Stomach (tissue), 9 donors: Measurements from ENCODE around the gene RBM14. TPM values are rescaled to one million over a fixed set of nuclear protein-coding genes. Genes with fewer than 3 reads are reported as not detected.

ENCODE experiments used
- DNase-seq, 2 donors: peaks; one replicate each; pipeline versions ENCODE4 v3.0.0 to v3.0.0-alpha.2; 2013 to 2019
- H3K27ac ChIP-seq, 5 donors: fragments of 200-600 bp in 4 of 5; sonication (generic) in 4 of 5; one replicate each; pipeline ENCODE4 v1.5.1; 2013 to 2019; ENCODE audit warnings: mild to moderate bottlenecking in 1 of 5, moderate library complexity in 1 of 5
- H3K27me3 ChIP-seq, 3 donors: fragments of 200-600 bp; sonication (generic); one replicate each; pipeline ENCODE4 v1.5.1; 2017 to 2019; ENCODE audit warnings: mixed run types in 1 of 3
- H3K36me3 ChIP-seq, 4 donors: fragments of 200-600 bp; sonication (generic); 1 replicate in 3 of 4; 2 replicates in 1 of 4; pipeline ENCODE4 v1.5.1; 2016 to 2019
- H3K4me1 ChIP-seq, 4 donors: fragments of 200-600 bp; sonication (generic); one replicate each; pipeline ENCODE4 v1.5.1; 2016 to 2019
- H3K4me3 ChIP-seq, 4 donors: fragments of 200-600 bp; sonication (generic) in 3 of 4; one replicate each; pipeline ENCODE4 v1.5.1; 2016 to 2019; ENCODE audit warnings: mild to moderate bottlenecking in 1 of 4
- H3K9me3 ChIP-seq, 4 donors: fragments of 200-600 bp; sonication (generic); one replicate each; pipeline ENCODE4 v1.5.1; 2016 to 2019
- EP300 ChIP-seq: sonication (generic); formaldehyde crosslinking; IDR thresholded peaks from one replicate; pipeline ENCODE4 v1.6.1; 2017; ENCODE audit warnings: antibody characterized with exemption
- POLR2A ChIP-seq, 4 donors: fragments of 450-650 bp; IDR thresholded peaks; one replicate each; pipeline ENCODE4 v1.6.1; 2016; ENCODE audit warnings: antibody characterized with exemption in 4 of 4, control low read depth in 2 of 4, mild to moderate bottlenecking in 1 of 4, moderate library complexity in 1 of 4
- POLR2AphosphoS5 ChIP-seq, 3 donors: sonication (generic); formaldehyde crosslinking; IDR thresholded peaks; one replicate each; pipeline ENCODE4 v1.6.1; 2016; ENCODE audit warnings: antibody characterized with exemption in 3 of 3
- WGBS, 5 donors: extraction: QIAGEN DNeasy Blood & Tissue Kit in 3 of 5; methylation state at CpG; one replicate each; pipeline versions ENCODE4 v1.1.5 to v1.1.7; 2013 to 2018; 5-methylcytosine and 5-hydroxymethylcytosine counted together
- intact Hi-C: fragments of 100-400 bp; cut with DNase I; formaldehyde crosslinking; loops from one replicate; pipeline ENCODE4 v1.15.1; 2023; ENCODE audit warnings: low total_unique reads
- polyA plus RNA-seq, 3 donors: library from polyadenylated mRNA; stranded (reverse); fragments of 200-250 nt; gene quantifications; one replicate each; pipeline ENCODE4 v1.2.3, GENCODE V29; 2013
- total RNA-seq, 5 donors: library from RNA; depleted of rRNA; stranded (reverse); fragments of >200 nt; gene quantifications; one replicate each; pipeline versions ENCODE4 v1.1.0 to v1.2.3, GENCODE V29; 2014 to 2016
- TF ChIP-seq, protein P1 (sequence below), 7 experiments: fragments of 450-650 bp in 4 of 7; fragments of 200-600 bp in 3 of 7; sonication (generic) in 3 of 7; IDR thresholded peaks; one replicate each; pipeline ENCODE4 v1.5.1; 2016 to 2019; ENCODE audit warnings: antibody characterized with exemption in 7 of 7, control low read depth in 2 of 7, mild to moderate bottlenecking in 1 of 7
- donor health status: healthy with polysubstance abuse.
- donor health status: Bipolar disorder and iron deficiency.
- donor health status: healthy.

The RBM14 gene
- total and polyA plus RNA-seq, 8 donors = 9.9 to 233 (median 34.0) TPM

DNA sequence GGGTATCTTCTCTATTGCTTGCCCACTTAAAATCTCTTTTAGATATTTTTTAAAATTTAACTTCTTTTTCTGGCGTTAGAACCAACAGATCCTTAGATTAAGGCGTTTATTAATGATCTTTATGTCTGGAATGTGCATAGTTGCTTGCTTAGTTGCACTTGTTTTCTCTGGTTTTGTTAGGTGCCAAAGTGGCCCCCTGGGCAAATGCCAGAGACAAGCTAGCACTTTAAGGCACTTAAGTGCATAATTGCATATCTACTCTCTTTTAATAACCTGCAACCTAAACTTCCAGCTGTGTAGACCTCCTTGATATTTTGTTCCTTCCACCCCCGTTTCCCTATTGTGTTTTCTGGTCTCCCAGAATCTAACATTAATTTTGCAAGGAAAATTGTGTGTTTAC is 25.4 kb downstream of the RBM14 start:
- peak overlapping the region; percentile 19 to 83 (median 78) for H3K4me3 ChIP-seq
- H3K27me3 ChIP-seq = no peaks in the 10 kb centered on the region
- TF ChIP-seq, protein P1, sequence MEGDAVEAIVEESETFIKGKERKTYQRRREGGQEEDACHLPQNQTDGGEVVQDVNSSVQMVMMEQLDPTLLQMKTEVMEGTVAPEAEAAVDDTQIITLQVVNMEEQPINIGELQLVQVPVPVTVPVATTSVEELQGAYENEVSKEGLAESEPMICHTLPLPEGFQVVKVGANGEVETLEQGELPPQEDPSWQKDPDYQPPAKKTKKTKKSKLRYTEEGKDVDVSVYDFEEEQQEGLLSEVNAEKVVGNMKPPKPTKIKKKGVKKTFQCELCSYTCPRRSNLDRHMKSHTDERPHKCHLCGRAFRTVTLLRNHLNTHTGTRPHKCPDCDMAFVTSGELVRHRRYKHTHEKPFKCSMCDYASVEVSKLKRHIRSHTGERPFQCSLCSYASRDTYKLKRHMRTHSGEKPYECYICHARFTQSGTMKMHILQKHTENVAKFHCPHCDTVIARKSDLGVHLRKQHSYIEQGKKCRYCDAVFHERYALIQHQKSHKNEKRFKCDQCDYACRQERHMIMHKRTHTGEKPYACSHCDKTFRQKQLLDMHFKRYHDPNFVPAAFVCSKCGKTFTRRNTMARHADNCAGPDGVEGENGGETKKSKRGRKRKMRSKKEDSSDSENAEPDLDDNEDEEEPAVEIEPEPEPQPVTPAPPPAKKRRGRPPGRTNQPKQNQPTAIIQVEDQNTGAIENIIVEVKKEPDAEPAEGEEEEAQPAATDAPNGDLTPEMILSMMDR (IDR thresholded peaks at IDR 0.05) = no peak
- TF ChIP-seq POLR2A (IDR thresholded peaks at IDR 0.05) (no peak), EP300 (no peak), POLR2AphosphoS5 (IDR thresholded peaks at IDR 0.05) (no peak)
- H3K4me1 ChIP-seq = peaks cover 81 to 89% (median 85%) of the 10 kb centered on the region in 4 donors
- no peak for DNase-seq
- WGBS, 5 donors = 7 to 18% (median 9%) methylated on average over 3 of the region's 3 CpGs
- no peaks in the 10 kb centered on the region for H3K9me3 ChIP-seq
- H3K36me3 ChIP-seq = peaks cover 52 to 71% (median 67%) of the 10 kb centered on the region in 4 donors
- H3K27ac ChIP-seq = peak overlapping the region in 2 of 5 donors; percentile 24 to 34
- intact Hi-C loops = no loop called here

DNA sequence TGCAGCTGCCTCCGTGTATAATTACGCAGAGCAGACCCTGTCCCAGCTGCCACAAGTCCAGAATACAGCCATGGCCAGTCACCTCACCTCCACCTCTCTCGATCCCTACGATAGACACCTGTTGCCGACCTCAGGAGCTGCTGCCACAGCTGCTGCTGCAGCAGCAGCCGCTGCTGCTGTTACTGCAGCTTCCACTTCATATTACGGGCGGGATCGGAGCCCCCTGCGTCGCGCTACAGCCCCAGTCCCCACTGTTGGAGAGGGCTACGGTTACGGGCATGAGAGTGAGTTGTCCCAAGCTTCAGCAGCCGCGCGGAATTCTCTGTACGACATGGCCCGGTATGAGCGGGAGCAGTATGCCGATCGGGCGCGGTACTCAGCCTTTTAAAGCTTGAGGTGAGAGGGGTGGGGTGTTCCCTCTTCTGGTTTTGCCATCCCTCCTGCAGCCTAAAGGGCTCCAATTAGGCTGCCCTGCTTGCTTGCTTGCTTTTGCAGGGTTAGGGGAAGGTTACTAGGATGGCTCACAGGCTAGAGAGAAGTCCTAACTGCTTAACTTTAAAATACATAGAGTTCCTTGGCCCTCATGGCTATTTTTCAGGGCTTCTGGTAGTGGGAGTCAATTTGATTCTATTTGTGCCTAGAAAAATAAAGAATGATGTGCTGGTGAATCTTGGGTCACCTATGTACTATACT is 27.5 kb downstream of the RBM14 start:
- Histone ChIP-seq H3K9me3 (no peaks in the 10 kb centered on the region), H3K4me3 (peak overlapping the region in 2 of 4 donors; percentile 82 to 83), H3K27me3 (no peaks in the 10 kb centered on the region), H3K4me1 (peaks cover 69 to 95% (median 80%) of the 10 kb centered on the region in 4 donors), H3K27ac (no peak overlapping the region), H3K36me3 (peaks cover 61 to 92% (median 87%) of the 10 kb centered on the region in 4 donors)
- TF ChIP-seq EP300 (no peak), POLR2A (IDR thresholded peaks at IDR 0.05) (no peak), POLR2AphosphoS5 (IDR thresholded peaks at IDR 0.05) (no peak)
- TF ChIP-seq, protein P1 (IDR thresholded peaks at IDR 0.05) = no peak
- WGBS, 5 donors = 73 to 85% (median 82%) methylated on average over 15 to 24 of the region's 24 CpGs
- no peak for DNase-seq
- intact Hi-C loops = no loop called here

DNA sequence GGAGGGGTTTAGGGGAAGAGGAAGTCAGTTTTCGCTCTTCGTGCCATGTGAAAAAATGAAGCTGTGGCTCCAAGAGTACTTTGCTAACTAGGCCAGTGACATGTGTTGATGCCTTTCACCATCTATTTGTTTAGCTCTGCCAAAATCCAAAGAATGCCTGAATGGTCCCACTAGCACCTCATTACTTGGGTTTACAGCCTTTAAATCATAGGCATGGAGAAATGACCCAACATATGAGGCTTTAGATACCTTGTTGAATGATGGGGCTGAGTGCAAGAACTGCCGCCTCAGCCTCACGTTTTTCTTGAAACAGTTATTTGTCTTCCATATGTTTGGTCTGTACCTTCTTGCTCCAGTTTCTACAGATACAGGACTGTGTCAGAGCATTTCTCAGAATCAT is 30.4 kb downstream of the RBM14 start:
- intact Hi-C loops = no loop called here
- no peak overlapping the region for H3K4me3 ChIP-seq
- H3K4me1 ChIP-seq = peaks cover 43 to 80% (median 61%) of the 10 kb centered on the region in 4 donors
- peaks cover 58 to 99% (median 92%) of the 10 kb centered on the region in 4 donors for H3K36me3 ChIP-seq
- no peak overlapping the region for H3K27ac ChIP-seq
- 72 to 86% (median 81%) methylated on average over 4 of the region's 4 CpGs for WGBS, 5 donors
- no peak for DNase-seq
- H3K9me3 ChIP-seq = no peaks in the 10 kb centered on the region
- H3K27me3 ChIP-seq = no peaks in the 10 kb centered on the region
- no peak for TF ChIP-seq POLR2A (IDR thresholded peaks at IDR 0.05)
- TF ChIP-seq, protein P1 (IDR thresholded peaks at IDR 0.05) = no peak
- no peak for TF ChIP-seq POLR2AphosphoS5 (IDR thresholded peaks at IDR 0.05)
- TF ChIP-seq EP300 = no peak

DNA sequence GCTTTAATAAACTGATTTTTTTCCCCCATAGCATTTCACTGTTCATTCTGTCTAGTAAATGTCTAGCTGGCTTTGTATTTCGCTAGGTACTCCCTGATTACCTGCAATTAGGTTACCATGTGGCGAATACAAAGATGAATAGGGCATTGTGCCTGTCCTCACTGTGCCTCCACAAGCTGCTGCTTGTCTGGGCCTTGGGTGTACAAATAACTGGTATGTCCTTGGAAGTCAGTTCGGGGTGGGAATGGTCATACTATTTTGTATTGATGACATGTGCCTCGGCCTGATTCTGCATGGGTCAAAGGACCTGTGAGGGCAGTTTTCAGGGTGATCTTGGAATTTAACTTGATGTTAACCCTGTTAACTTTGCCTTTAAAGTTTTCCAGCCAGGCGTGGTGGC is 33.5 kb downstream of the RBM14 start:
- intact Hi-C loops = no loop called here

More for the DNA sequence above, 33.5 kb downstream of the RBM14 start:
- TF ChIP-seq, protein P1 (IDR thresholded peaks at IDR 0.05) = no peak
- TF ChIP-seq POLR2AphosphoS5 (IDR thresholded peaks at IDR 0.05) (no peak), EP300 (no peak), POLR2A (IDR thresholded peaks at IDR 0.05) (no peak)
- Histone ChIP-seq H3K27me3 (no peaks in the 10 kb centered on the region), H3K36me3 (peaks cover 45 to 97% (median 93%) of the 10 kb centered on the region in 4 donors), H3K4me3 (no peak overlapping the region), H3K9me3 (no peaks in the 10 kb centered on the region), H3K4me1 (peaks cover 13 to 49% (median 30%) of the 10 kb centered on the region in 4 donors), H3K27ac (no peak overlapping the region)
- 91 to 99% (median 97%) methylated on average over 5 of the region's 5 CpGs for WGBS, 5 donors
- DNase-seq = no peak
